ENCODE results near the gene DOCK8. TPM values are rescaled to one million over a fixed set of nuclear protein-coding genes. Genes with fewer than 3 reads are reported as not detected.

DOCK8 gene
- total and polyA plus RNA-seq, 10 of the 15 experiments (the other 5 are each of a cell fraction or from before 2014, with no cell fraction given), result 35.4 to 100 (median 44.7) TPM

GRCh38 chr9:354453-354852 lies 139.8 kb downstream of the DOCK8 start:
- WGBS (ENCODE audit: insufficient coverage, insufficient replicate concordance, low lambda C conversion rate, missing lambda C conversion rate), result 81% methylated on average over 8 of the region's 8 CpGs
- CTCF ChIA-PET, result no interaction called here
- in situ Hi-C loops (cut with MboI) (no loop called here), intact Hi-C loops (cut with micrococcal nuclease; ENCODE audit: unreplicated experiment) (no loop called here)
- H3K79me2 ChIP-seq (ENCODE audit: control insufficient read depth, insufficient read depth, low read length), result no peaks in the 10 kb centered on the region
- no peaks in the 10 kb centered on the region for H3K9me3 ChIP-seq (replicated peaks; ENCODE audit: control insufficient read depth, insufficient read depth, low read length)
- H3K27ac ChIP-seq (ENCODE audit: control insufficient read depth, insufficient read depth), result no peak overlapping the region
- RAD21 ChIA-PET (ENCODE audit: unreplicated experiment), result no interaction called here
- H3K4me3 ChIP-seq, result no peak overlapping the region
- H3K4me2 ChIP-seq (ENCODE audit: control insufficient read depth, insufficient read depth), result no peak overlapping the region
- H4K20me1 ChIP-seq (ENCODE audit: control insufficient read depth, insufficient read depth), result 0 out of 2 replicates have a peak, but pooled peaks cover 2% of the 10 kb centered on the region
- ATAC-seq (no peak), FAIRE-seq (no peak), DNase-seq (ENCODE audit: low read depth, low spot score) (no peak)
- POLR2A ChIA-PET, result no interaction called here
- TF ChIP-seq ETV6 (conservative IDR thresholded peaks at IDR 0.05 in 1 of 2, IDR thresholded peaks at IDR 0.05 in 1 of 2; ENCODE audit: borderline replicate concordance in 1 of 2, low read depth in 1 of 2), result no peak
- TF ChIP-seq BRCA1 (IDR thresholded peaks at IDR 0.05; ENCODE audit: low read depth, low read length), result no peak
- TF ChIP-seq BCLAF1 (IDR thresholded peaks at IDR 0.05), result no peak
- TF ChIP-seq MYC (IDR thresholded peaks at IDR 0.05; ENCODE audit: insufficient read depth, insufficient read length, insufficient replicate concordance, low read length, severe bottlenecking), result no peak
- no peak for TF ChIP-seq RB1 (IDR thresholded peaks at IDR 0.05; ENCODE audit: borderline replicate concordance)
- no peaks in the 10 kb centered on the region for H3K4me1 ChIP-seq (ENCODE audit: control insufficient read depth, insufficient read depth, low read length)
- no peak overlapping the region for H3K9ac ChIP-seq (ENCODE audit: control insufficient read depth, insufficient read depth, low read length)
- H2AFZ ChIP-seq (ENCODE audit: control insufficient read depth, low read depth, low read length), result no peak overlapping the region
- no TSS peak for BruUV-seq (replicated peaks)
- H3K27me3 ChIP-seq (replicated peaks in 1 of 2; ENCODE audit: control insufficient read depth in 2 of 2, insufficient read depth in 2 of 2, low read length in 1 of 2), result no peaks in the 10 kb centered on the region
- SMC1A ChIA-PET (ENCODE audit: uncharacterized antibody, unreplicated experiment), result interaction anchor here (1.1 to 1.6 kb wide), 2 partner anchors 8 to 178 kb away, joined by 3 read pairs; no protein-coding TSS in a partner anchor
- H3K36me3 ChIP-seq (ENCODE audit: control insufficient read depth in 2 of 2, insufficient read depth in 2 of 2, low read length in 1 of 2), result peaks cover 19 to 41% of the 10 kb centered on the region in 2 experiments

Data from GM12878 (cell line).